Fibroblast of the aortic adventitia (primary cell): ENCODE data around the gene SEPTIN5. TPM values are rescaled to one million over a fixed set of nuclear protein-coding genes. Genes with fewer than 3 reads are reported as not detected.

ENCODE experiments used
- DNase-seq: peaks from one replicate; pipeline ENCODE4 v3.0.0-alpha.2; 2010; ENCODE audit warnings: low read depth
- H3K4me3 ChIP-seq: 2 replicates; pipeline ENCODE4 v1.5.1; 2011; ENCODE audit warnings: low read depth, mild to moderate bottlenecking, control low read depth, low read length, moderate library complexity
- CTCF ChIP-seq: IDR thresholded peaks from 2 replicates; pipeline ENCODE4 v1.5.1; 2011; ENCODE audit warnings: mild to moderate bottlenecking, low read length, control low read depth, inconsistent platforms; ENCODE audit not compliant: insufficient read depth
- total RNA-seq: library from RNA; depleted of rRNA; stranded (reverse); fragments of >200 nt; gene quantifications from 2 replicates; pipeline ENCODE4 v1.2.3, GENCODE V29; 2012; ENCODE audit warnings: low replicate concordance

SEPTIN5 gene
- total RNA-seq, 1 donor, result 18.4 TPM

DNA sequence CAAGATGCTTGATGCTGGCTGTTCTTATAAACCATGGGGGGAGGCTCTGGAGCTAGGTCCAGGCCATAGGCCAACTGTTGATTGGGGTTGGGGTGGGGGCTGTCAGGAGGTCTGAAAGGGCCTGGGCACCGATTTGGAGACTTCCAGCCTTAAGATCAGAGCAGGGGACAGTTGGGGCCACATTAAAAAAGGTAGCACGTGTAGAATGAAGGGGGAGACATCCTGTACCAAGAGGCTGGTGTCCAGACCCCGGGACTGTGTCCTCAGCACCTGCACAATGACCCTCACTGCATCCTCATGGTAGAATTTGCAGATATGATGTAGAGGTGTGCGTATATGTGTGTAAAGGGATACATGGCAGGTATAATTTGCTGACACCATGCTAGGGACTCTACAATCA, 33.8 kb downstream of the SEPTIN5 start:
- no peak overlapping the region for H3K4me3 ChIP-seq
- no peak for DNase-seq
- no peak for TF ChIP-seq CTCF

DNA sequence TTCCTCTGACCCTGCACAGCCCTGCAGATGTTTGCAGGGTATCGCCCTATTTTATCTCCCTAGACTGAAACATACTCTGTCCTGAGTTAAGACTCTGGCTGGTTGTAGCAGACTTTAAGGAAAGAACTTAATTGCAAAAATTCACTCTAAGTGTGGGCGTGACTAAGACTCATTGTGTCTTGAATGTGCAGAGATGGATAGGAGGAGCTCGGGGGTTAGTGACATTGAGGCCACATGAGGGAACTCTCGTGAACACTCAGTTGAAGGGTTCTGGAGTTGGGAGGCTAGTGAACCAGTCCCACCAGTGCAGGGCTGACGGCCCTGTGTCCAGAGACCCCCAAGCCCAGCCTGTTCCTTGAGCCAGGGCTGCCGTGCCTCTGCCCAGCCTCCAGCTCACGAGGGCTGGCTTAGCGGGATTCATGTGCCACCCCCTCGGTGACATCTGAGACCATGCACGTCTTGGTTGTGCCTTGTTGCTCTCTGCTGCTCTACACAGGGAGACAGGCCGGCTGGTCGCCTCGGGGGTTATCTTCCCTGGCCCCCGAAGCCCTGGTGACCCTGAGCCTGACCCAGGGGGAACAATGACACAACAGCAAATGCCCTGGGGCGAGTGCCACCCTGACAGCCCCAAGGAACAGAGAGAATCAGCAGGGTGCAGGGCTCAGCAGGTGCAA, 34.8 kb downstream of the SEPTIN5 start:
- DNase-seq, result no peak
- no peak overlapping the region for H3K4me3 ChIP-seq
- TF ChIP-seq CTCF, result no peak

GRCh38 chr22:19749876-19750275, 35.6 kb downstream of the SEPTIN5 start:
- DNase-seq, result no peak
- TF ChIP-seq CTCF, result no peak
- H3K4me3 ChIP-seq, result no peak overlapping the region

DNA sequence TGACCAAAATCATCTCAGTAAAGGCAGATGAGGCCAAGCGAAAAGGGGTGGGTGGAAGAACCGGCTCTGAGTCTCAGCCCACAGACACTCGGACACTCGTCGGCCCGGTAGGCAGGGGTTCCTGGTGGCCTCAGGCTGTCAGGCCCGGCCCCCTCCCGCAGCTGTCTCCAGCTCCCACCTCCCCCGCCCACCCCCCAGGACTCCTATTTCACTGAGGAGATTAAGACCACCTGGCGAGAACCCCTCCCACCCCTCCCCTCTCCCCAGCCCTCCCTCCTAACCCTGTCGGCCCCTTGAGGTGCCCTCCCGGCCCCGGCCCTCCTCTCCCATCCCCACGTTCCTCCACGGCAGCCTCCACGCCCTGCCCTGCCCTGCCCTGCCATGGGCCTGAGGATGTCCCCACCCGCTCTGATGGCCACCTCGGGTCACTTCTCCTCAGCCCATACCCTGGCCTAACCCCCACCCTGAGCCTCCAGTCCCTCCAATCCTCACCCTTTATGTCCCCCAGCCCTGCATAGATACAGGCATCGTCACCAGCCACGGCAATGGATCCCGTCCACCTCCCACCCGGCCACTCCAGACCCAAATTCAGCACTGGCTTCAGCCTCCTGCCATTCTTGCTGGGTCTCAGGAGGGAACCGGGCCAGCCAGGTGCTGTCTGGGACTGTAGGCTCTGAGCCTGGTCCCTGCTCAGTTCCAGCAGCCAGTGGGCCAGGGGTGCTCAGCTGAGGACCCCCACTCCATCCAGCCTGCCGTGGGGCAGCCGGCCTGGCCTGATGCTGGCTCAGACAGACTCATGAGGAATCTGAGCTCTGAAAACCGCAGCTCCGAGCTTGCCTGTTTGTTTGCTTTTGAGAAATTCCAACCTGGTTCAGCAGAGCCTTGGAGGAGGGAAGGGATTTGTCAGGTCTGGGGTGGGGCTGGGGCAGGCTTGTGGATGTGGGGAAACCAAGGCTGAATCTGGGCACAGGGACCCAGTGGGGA, 36.5 kb downstream of the SEPTIN5 start:
- no peak for DNase-seq
- no peak for TF ChIP-seq CTCF
- no peak overlapping the region for H3K4me3 ChIP-seq

DNA sequence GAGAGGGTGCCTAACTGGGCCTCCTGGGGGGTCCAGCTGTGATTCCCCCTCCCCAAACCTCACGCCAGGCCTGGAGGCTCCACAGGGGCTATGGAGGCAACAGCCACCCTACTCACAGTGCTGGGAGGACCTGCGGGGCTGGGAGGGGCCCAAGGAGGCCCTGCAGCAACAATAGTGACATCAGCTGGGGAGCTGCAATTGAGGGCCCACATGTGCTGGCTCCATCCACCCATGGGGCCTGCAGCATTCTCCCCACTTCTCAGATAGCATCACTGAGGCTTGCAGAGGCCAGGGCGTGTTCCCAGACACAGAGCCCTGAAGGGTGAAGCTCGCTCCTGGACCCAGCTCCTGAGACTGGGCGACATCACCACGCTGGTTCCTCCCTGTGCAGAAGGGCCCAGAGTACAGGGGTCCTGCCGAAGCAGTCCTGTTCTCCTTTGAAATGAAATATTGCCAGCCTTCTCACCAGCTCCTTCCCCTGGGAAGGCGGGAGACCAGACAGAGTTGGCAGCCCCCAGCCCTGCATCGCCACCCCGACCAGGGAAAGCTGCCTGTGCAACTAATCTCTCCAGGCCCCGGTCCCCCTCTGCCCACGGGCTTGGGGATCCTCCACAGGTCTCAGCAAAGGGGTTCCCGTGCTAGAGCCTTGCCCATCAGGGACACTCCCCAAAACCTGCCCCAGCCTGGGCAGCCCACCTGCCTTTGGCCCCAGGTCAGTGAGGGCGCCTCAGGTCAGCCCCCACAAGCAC, 37.4 kb downstream of the SEPTIN5 start:
- DNase-seq, result no peak

More for the DNA sequence above, 37.4 kb downstream of the SEPTIN5 start:
- no peak overlapping the region for H3K4me3 ChIP-seq
- no peak for TF ChIP-seq CTCF
